ENCODE data around the gene ZDHHC14.

DNA sequence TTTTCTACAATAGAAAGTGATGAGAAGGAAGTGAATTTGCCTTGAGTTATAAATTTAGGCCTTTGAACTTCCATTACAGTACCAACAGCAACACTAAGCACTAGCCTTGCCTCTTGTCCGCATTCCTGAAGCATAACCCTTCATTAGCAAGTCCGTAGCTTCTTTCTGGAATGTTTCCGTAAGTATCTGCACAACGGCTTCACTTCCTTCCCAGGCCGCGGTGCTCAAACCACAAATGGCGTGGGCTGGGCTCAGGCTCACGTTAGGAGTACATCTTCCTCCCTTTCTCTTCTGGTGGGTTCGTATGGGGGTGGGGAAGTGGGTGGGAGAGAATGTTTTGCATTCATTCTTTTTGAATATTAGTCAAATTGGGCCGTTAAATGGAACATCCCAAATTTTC is 248.2 kb downstream of the ZDHHC14 start:
- TF ChIP-seq SUZ12 (IDR thresholded peaks at IDR 0.05; ENCODE audit: low read length) (no peak), SP2 (IDR thresholded peaks at IDR 0.05; ENCODE audit: low read length) (no peak), KDM5A (IDR thresholded peaks at IDR 0.05; ENCODE audit: low read length) (no peak), POLR2A (IDR thresholded peaks at IDR 0.05; ENCODE audit: control extremely low read depth in 1 of 2, low read depth in 2 of 2, low read length in 2 of 2) (no peak), SP1 (IDR thresholded peaks at IDR 0.05; ENCODE audit: low read depth, low read length) (no peak), CBX8 (IDR thresholded peaks at IDR 0.05; ENCODE audit: borderline replicate concordance, low read depth, low read length) (no peak)
- TF ChIP-seq, protein P1, sequence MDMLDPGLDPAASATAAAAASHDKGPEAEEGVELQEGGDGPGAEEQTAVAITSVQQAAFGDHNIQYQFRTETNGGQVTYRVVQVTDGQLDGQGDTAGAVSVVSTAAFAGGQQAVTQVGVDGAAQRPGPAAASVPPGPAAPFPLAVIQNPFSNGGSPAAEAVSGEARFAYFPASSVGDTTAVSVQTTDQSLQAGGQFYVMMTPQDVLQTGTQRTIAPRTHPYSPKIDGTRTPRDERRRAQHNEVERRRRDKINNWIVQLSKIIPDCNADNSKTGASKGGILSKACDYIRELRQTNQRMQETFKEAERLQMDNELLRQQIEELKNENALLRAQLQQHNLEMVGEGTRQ (IDR thresholded peaks at IDR 0.05; ENCODE audit: low read length) = no peak
- TF ChIP-seq, protein P2, sequence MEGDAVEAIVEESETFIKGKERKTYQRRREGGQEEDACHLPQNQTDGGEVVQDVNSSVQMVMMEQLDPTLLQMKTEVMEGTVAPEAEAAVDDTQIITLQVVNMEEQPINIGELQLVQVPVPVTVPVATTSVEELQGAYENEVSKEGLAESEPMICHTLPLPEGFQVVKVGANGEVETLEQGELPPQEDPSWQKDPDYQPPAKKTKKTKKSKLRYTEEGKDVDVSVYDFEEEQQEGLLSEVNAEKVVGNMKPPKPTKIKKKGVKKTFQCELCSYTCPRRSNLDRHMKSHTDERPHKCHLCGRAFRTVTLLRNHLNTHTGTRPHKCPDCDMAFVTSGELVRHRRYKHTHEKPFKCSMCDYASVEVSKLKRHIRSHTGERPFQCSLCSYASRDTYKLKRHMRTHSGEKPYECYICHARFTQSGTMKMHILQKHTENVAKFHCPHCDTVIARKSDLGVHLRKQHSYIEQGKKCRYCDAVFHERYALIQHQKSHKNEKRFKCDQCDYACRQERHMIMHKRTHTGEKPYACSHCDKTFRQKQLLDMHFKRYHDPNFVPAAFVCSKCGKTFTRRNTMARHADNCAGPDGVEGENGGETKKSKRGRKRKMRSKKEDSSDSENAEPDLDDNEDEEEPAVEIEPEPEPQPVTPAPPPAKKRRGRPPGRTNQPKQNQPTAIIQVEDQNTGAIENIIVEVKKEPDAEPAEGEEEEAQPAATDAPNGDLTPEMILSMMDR (IDR thresholded peaks at IDR 0.05; ENCODE audit: control extremely low read depth in 1 of 3, insufficient read depth in 1 of 3, low read depth in 1 of 3, low read length in 3 of 3) = no peak
